OCI-LY1 (cell line): ENCODE data around the gene PHLPP1.

ENCODE experiments used
- CTCF ChIP-seq: fragments of 200-600 bp; sonication (generic), shearing (Covaris generic); IDR thresholded peaks from 2 replicates; pipeline ENCODE4 v1.5.1; 2017; ENCODE audit warnings: mild to moderate bottlenecking, antibody characterized with exemption, low read length, moderate library complexity, mixed read lengths
- EZH2 ChIP-seq: fragments of 200-600 bp; sonication (generic), shearing (Covaris generic); IDR thresholded peaks from 2 replicates; pipeline ENCODE4 v1.8.0; 2017; ENCODE audit warnings: borderline replicate concordance, mixed run types, mild to moderate bottlenecking, antibody characterized with exemption, low read length, moderate library complexity, mixed read lengths

DNA sequence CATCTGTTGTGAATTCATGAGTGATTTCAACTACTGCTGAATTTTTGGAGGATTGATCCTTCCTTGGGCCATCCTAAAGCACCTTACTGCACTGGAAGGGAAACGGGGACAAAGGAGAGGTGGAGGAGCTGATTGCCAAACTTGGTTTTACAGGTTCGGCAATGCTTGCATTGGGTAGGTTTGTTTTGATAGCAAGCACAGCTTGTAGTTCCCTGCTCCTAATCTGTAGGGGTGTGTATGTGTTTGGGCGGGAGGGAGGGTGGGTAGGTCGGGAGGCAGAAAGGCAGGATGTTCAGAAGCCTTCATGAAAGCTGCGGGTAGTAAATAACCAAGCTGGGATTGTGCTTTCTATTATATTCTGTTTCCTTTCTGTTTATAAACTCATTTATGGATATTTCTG lies 24.6 kb downstream of the PHLPP1 start:
- TF ChIP-seq CTCF: no peak
- TF ChIP-seq EZH2: no peak
